NCI-H1048 (cell line): ENCODE results near the gene ETS1.

ENCODE experiments used
- DNase-seq: peaks from one replicate; lab custom pipeline; 2025; lab: John Stamatoyannopoulos, UW

The ETS1 gene

DNA sequence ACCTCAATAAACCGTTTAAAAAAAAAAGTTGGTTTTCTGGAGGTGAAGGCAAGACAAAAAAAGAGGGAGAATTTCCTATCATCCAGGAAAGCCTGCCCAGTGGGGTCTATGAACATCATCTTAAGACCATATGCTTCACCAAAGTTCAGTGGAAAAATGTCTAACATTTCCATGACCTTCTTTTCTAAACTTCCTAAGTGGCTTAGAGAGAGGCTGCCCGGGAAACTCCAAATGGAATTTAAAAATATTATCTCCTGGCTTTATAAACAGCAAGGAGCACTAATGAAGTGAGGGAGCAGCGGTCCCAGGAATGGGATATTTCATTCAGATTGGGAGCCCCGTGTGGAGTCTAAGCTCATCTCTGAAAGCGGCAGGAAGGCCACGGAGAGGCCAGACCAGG, 46.9 kb downstream of the ETS1 start:
- no peak for DNase-seq

DNA sequence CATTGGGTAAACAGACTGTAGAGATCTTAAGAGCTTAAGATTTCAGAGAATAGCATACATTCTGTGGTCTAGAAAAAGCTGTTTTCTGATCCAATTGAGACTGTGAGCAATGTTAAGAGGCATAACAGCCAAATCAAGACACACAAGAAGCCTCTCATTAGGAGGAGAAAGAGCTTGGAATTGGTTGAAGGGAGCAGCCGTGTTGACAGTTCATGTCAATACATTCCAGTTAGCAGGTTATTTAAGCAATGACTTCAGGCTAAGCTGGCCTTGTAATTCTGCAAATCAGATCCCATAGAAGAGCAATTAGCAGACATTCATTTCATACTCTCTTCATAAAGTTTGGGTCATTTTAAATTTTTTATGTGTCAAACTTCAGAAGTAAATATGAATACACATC, 50.9 kb downstream of the ETS1 start:
- DNase-seq, result no peak

DNA sequence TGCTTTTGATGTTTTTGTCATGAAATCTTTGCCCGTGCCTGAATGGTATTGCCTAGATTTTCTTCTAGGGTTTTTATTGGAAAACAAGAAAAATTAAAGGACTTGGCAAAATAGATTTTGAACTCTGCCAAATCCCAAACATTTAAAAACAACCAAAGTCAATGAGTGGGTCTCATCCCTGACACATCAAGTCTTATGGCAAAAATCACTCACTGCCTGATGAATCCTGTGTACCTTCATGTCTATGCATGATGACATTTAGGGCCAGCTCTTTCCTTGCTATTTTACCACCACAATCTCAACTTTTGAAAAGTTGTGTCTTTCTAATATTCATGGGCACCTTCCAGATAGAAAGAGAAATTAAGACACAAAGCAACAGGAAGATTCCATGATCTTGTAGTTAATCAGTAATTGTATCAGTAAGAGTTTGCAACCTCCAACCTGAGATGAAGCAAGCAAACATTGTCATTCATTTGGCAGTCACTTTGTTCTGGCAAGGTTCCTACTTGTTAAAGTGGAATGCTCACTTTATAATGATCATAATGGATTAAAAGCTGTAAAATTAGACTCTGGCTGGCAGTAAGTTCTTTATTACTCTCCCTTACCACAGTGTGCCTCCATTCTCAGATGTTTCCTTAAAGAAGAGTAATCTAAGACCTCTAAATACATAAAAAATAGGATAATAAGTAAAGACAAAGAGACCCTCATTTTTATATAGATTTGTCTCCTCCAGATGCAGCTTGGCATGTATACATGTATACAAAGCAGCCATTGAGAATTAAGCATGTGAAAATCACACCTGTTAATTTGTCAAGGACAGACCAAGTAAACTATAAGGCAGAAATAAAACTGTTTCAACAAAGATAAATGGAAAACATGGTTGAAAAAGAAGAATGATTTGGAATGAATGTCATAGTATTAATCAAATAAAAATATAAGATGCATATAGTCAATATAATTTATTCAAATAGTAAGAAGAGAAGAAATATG, 51.6 kb downstream of the ETS1 start:
- no peak for DNase-seq

DNA sequence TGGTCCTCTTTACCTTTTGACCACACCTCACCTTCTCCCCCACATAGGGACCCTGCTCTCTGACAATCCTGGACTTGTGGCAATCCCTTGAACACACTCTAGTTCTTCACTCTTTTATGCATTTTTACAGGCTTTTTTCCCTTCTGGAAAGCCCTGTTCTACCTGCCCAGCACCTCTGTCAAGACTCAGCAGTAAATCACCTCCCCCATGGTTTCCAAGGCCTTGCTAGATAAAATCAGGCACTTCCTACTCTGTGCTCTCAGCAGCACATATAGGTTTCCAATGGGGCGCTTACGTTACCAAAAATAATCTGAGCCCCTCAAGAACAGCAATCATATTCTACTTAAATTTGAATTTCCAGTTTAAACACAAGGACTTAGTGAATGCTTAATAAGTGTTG, 53.9 kb downstream of the ETS1 start:
- no peak for DNase-seq

DNA sequence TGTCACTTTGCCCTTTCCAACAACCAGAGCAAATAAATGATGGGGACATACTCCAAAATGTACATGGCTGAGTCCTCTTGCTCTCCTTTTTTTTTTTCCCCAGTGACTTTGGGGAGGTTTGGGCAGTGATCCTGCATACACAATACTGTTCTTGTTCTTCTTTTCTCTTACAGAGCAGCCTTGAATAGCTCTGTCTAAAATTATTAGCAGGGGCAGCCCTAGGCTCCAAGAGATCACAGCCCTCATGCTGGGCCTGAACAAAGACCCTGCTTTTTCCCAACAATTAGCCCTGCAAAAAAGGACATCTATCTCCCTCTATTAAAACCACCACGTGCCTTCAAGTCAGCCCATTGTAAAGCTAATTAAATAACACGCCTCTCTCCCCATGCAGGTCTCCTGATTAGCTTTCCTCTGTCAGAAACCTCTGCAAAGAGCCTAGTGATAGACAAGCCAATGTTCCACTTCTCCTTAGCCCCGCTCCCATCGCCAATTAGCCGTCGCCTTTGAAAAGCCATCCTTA, 54.7 kb downstream of the ETS1 start:
- no peak for DNase-seq

DNA sequence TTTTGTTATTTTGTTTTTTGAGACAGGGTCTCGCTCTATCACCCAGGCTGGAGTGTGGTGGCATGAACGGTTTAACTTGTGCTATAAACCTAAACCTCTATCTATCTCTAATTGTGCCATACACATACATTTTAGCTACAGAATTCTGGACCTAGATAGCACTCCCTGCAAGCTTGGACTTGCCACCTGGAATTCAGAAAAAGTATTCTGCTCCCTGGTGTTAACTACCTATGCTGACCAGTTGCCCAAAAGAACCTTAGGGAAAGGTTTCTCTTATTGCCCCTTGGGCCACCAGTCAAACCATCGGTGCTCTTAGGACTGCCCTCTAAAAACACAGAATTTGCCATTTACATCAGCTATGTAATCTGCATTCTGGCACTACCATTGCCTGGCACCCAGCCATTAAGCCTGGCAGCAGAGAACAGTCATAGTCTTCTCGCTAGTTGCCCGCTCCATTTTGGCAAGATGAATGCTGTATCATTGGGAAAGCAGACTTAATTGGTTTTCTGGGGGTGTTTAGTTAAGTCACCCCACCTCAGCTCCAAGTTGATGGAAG, 55.3 kb downstream of the ETS1 start:
- no peak for DNase-seq

DNA sequence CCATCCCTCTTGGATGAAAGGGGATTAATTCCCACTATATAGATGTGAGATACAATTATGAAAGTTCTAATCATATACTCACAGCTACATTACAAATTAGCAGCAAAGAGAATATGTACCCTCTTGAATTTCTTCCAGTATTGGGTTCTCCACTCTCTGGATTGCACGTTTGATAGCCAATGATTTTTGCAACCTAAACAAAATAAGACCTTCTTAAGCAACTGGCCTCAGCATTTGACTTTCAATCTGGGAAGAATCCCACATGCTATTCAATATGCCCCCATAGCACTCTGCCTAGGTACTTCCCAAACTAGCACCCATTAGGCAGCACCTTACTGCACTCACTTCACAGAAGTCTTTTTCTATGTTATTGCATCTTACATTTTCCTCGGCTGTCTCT, 55.8 kb downstream of the ETS1 start:
- no peak for DNase-seq

DNA sequence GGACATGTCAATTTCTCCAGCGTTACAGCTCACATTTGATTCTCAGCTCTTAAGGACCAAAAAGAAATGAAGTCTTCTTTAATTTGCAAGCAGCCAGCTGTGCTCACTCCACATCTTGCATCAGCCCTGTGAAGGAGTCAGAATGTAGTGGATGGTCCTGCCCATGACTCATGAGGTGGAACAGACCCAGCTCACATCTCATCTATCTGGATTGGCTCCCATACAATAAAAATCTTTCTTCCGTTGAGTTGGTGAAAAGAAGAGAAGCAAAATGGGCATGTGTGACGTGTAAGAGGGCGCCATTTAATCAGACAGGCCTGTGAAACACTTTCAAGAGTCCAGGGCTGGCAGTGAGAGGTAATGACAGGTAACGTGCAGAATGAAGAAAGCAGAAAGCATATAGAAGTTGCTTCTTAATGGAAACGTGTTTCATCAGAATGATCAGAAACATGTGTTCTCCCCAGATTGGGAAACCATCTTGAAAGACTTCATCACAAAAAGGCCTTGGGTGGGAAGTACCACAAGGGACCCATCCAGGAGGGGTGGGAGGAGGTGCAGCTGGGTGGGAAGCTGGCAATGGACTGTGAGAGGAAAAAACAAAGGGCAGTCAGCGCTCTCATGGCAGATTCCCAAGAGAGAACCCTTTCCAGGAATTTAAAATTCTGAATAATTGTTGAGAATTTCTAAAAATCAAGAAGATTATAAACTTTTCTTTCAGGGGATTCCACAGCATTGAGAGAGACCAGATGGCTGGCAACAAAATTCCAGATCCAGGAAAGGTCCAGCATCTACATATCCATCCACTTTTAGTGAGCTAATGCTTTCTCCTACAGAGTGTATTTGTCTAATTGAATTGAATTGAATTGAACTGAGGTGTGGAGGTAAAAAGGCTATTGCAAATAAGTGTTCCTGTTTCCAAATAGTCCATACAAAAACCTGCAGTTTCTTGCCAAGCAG, 57.0 kb downstream of the ETS1 start:
- no peak for DNase-seq

DNA sequence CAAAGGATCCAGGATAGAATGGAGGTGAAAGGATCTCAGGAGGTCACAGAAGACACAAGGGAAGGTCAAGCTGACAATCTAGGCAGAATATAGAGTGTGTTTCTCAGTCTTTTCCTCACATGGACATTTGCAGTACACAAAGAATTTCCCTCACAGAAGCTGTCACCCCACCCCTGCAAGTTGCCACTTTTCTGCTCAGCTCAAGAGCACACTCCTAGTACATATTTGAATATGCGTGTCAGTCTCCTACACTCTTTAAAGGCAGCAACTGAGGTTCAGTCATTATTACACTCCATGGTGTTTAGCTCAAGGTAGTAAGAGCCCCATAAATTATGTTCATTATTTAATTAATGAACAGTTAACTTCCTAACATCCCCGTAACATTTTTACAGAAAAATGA, 59.1 kb downstream of the ETS1 start:
- DNase-seq, result no peak

DNA sequence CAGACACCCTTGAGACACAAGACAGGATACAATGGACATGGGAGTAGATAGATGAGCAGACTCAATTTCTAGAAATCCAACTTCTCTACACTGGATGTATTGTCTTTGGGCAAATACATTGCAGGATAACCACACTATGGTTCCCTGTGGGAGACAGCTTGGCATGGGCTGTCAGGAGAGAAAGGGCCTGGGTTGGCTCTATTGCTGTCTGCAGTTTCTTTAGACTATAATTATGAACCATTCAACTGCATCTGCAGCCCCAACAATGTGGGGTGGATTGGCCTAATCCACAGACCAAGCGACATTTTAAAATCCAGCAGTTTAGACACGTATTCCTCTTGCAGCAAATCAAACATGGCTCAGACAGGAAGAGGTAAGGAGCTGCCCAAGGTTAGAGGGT, 60.3 kb downstream of the ETS1 start:
- no peak for DNase-seq

DNA sequence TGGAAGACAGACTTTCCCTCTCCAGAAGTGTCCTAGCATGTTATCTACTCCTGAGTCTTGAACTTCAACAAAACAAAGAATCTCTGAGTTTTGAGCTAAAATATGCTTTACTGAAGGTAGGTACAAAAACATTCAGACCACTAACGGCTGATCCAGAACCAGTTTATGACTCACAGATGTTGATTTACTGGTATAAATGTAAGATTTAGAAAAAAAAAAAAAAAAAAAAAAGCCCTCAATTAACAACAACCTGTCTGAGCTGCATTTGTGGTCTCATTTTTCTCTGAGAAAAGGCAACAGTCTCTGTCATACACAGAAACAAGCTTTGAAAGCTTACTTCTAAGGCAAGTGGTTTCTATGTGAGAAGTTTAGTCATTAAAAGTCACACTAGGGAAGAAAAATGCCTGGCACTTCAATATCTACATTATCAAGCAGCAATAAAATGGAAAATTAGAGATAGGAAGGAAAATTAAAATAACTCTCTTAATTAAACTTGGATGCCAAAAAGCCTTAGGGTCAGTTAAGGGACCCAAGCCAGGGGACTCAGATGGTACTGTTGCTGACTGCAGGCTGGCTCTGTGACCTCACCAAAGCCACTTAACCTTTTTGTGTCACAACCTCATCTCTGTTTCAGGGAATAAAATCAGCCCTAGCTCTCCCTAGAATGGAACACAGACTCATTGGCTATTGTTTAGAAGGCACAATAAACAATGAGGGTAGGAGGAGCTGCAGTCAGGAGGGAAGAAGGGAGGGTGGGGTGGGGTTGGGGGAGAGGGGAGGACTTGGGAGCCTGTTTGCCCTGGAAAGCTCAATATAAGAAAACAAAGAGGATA, 61.7 kb downstream of the ETS1 start:
- DNase-seq, result no peak

DNA sequence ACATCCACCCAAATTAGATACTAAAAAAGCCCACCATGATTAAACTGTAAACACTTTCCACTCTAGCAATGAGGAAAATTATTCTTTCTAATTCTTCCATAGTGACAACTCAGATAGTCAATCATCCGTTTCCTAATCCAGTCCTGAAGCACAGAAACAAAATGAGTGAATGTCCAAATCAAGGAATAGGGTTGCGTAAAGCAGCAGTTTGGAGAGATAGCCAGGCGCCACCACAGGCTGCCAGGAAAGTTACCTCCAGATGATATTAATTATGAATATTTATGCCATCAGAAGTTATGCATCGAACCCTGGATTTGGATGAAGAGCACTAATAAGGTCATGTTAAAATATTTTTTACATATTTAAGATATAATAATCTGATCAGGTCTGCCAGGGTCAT, 63.2 kb downstream of the ETS1 start:
- DNase-seq, result no peak

DNA sequence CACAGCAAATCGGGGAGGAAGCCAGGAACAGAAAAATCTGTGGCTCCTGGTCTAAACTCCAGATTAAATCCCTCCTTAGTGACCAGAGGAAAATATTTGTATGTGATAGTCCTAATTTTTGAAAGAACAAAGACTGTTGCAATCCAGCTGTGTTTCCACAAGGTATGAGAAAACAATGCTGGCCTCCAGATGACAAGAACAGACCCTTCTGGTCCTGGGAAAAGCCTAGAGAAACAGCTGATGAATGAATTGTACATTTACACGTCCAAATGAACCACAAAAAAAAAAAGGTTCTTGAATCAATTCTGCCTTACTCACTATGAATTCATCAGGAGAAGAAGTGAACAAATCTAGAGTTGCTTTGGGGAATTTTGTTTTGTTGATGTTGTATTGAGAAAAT, 63.7 kb downstream of the ETS1 start:
- no peak for DNase-seq

DNA sequence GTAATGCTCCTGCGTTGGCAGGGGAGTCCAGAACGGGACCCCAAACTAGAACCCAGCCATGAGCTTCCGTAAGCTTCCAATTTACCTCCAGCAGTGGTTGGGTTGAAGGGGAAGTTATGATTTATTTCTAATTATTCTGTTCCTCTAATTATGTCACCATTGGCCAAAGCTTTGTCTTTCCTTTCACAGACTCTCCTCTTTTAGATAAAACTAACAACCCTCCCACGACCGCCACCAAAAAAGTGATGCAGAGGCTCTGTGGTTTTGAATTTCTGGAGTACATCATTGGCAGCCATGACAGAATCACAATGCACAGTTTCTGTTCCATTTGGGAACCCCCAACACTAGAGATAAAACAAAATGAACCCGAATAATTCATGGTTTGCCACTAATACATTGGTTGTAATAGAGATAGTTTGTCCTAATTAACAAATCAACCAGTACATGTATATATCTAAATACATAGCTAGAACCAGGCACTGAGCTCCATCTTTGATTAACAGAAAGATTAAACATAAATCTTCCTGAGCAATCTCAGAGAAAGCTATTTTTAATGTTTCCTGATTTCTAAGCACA, 64.3 kb downstream of the ETS1 start:
- DNase-seq, result no peak

DNA sequence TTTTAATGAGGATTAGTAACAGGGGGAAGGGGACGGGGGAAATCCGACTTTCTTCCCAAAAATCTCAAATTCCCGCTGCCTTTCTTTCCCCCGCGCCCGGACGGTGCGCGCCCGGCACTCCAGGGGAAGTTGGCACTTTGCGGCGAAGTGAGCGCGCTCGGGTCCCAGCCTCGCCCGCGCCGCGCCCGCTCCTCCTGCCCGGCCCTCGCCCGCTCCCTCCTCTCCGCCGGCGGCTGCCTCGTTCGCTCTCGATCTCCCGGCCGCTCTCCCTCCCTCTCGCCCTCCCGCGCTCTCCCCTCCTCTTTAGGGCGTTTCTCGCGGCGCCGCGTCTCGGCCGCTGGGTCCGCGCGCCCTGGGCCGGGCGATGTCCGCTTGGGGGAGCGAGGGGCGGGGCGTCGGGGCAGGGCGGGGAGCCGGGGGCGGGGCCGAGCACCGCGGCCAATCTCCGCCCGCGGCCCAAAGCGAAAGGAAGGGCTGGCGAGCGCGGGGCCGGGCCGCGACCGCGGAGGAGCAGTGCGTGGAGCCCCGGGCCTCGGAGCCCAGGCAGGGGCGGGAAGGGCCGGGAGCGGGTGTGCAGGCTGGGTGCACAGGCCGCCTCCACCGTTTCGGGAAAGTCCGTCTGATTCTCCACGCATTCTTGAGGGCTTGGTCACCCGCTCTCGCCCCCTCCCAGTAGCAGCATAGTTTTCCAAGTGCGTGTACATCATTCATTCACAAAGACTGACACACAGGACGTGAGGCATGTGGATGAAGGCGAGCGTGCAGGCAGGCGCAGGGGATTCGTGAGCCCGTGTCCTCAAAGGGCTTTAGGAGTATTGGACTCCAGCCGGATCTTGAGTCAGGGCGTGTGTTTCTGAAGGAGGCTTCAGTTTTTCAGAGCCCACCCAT, 65.1 kb downstream of the ETS1 start:
- DNase-seq, result peak; percentile 80

DNA sequence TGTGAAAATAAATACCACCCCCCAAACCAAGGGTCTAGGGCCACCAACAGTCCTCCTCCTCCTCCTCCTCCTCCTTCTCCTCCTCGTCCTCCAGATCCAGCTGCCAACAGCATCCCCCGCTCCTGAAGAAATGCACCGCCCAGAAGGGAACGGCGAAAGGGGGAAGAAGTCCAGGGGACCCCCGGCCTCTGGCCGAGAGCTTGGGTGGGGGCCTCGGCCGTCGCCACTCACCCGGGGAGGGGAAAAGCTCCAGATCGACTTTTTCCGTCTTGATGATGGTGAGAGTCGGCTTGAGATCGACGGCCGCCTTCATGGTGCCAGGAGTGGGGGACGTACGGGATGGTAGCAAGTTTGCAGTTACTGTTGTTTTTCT, 65.7 kb downstream of the ETS1 start:
- DNase-seq, result no peak

DNA sequence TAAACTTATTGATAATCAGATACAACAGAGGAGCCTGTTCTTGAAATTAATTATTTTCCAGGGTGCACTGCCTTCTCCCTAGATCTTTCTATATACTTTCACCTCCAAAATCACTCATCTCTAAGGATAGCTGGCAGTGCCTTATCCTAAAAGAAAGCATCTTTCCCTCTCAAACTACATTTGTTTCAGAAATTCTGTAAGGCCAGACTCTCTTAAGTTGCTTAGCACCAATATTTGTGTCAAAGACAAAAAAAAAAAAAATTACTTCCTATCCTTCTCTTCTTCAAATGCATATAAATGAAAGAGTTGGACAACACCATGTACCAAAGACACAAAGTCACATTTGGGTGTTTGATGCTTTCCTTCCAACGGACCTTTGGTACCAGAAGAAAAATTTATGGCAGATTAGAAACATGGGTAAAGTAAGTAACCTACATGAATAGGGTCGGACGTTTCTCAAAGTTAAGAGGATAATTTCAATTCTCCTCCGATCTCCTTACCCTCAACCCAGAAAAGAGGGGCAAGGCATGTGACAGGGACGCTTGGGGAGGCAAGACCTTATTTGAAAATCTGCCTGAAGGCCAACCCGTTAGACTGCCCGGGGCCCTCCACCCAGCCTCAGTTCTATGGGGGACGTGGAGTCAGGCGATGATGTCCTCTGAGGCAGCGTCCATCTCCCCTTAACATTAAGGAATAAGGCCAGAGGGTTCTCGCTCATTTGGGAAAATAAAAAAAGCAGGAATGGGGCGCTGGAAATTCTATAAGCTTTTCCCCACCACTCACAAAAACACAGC, 66.3 kb downstream of the ETS1 start:
- DNase-seq, result no peak

DNA sequence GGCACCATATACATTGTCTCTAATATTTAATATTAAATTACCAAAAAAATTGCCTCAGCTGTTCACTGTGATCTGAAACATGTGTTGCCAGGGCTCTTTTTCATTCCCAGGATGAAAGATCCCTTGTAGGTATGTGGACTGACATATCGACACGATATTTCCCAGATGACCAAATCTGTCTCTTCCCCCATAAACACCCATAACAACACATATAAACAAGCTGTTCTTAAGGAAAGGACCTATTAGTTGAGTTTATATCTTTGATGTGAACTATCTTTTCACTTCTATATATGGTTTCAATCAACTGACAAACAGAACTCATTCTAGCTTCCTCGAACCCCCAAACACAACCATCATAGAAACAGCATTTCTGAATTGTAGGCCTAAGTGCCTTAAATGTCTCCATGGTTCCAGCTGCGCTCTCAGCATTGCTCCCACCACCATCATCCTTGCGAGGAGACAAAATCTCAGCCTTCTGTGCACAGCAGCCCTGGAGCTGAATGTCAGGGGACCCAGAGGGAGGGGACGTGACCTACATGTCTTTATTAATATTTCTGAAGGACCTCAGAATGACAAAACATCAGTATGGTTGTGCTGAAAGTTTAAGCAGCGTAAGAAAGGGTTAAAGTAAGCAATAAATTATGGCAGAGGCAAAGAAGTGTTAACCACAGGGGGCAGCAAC, 67.0 kb downstream of the ETS1 start:
- DNase-seq, result no peak

DNA sequence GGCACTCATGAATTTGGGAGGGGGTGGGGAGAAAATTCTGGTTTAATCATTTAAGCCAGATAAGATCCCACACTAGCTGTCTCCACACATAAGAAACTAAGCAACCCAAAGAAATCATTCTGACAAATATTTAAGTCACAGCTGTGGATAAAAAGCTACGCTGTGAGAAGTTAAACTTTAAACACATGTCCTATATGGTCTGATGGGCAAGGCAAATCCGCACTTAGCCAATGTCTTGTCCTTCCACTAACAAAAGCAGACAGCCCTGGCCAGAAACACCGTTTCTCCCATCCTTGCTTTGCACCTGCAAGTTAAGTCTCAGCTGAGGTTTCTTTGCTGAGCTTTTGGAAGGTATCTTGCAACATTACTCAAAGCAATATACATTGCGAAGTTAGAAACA, 68.0 kb downstream of the ETS1 start:
- DNase-seq, result no peak
